ENCODE data around the gene CRACDL. TPM values are rescaled to one million over a fixed set of nuclear protein-coding genes. Genes with fewer than 3 reads are reported as not detected.

CRACDL gene
- total and polyA plus RNA-seq, 8 donors, result 3.6 to 11.0 (median 6.0) TPM

GRCh38 chr2:98870516-98871158 is 65.4 kb downstream of the CRACDL start:
- ATAC-seq, result no peak
- DNase-seq, result peak in 2 of 6 donors; percentile 20 to 50
- Histone ChIP-seq H3K4me1 (peaks cover 12 to 25% (median 22%) of the 10 kb centered on the region in 3 donors), H3K4me3 (no peak overlapping the region), H3K36me3 (no peaks in the 10 kb centered on the region), H3K27me3 (no peaks in the 10 kb centered on the region), H3K27ac (peak overlapping the region in 3 of 4 donors; percentile 49 to 83 (median 59)), H3K9me3 (no peaks in the 10 kb centered on the region)
- no peak for FAIRE-seq
- WGBS, 2 donors, result 82 to 83% methylated on average over 15 of the region's 15 CpGs
- intact Hi-C loops (cut with DNase I), result no loop called here
- no peak for TF ChIP-seq CTCF (IDR thresholded peaks at IDR 0.05)

GRCh38 chr2:98869870-98870269 is 66.2 kb downstream of the CRACDL start:
- intact Hi-C loops (cut with DNase I), result no loop called here
- DNase-seq, result peak; percentile 78 to 93 (median 90)
- no peaks in the 10 kb centered on the region for H3K27me3 ChIP-seq
- H3K4me3 ChIP-seq, result peak overlapping the region in 2 of 4 donors; percentile 29 to 42
- peak overlapping the region; percentile 82 to 93 (median 86) for H3K27ac ChIP-seq
- peak; percentile 85 to 91 (median 90) for ATAC-seq
- no peaks in the 10 kb centered on the region for H3K36me3 ChIP-seq
- H3K4me1 ChIP-seq, result peaks cover 12 to 25% (median 22%) of the 10 kb centered on the region in 3 donors
- H3K9me3 ChIP-seq, result no peaks in the 10 kb centered on the region
- FAIRE-seq, result no peak
- 10 to 12% methylated on average over 4 of the region's 4 CpGs for WGBS, 2 donors
- TF ChIP-seq CTCF (IDR thresholded peaks at IDR 0.05), result no peak

GRCh38 chr2:98869272-98869641 is 66.8 kb downstream of the CRACDL start:
- H3K36me3 ChIP-seq, result no peaks in the 10 kb centered on the region
- H3K9me3 ChIP-seq, result no peaks in the 10 kb centered on the region
- ATAC-seq (peak; percentile 83 to 90 (median 86)), FAIRE-seq (no peak), DNase-seq (peak; percentile 80 to 91 (median 87))
- H3K4me3 ChIP-seq, result peak overlapping the region in 2 of 4 donors; percentile 29 to 42
- TF ChIP-seq CTCF (IDR thresholded peaks at IDR 0.05), result no peak
- H3K27me3 ChIP-seq, result no peaks in the 10 kb centered on the region
- peak overlapping the region; percentile 82 to 93 (median 86) for H3K27ac ChIP-seq
- peaks cover 12 to 25% (median 22%) of the 10 kb centered on the region in 3 donors for H3K4me1 ChIP-seq
- 30 to 33% methylated on average over 10 of the region's 10 CpGs for WGBS, 2 donors
- intact Hi-C loops (cut with DNase I), result no loop called here

- no peak for DNase-seq
- ATAC-seq, result peak; percentile 19 to 31 (median 28)
- 54 to 61% methylated on average over 10 of the region's 10 CpGs for WGBS, 2 donors
- Histone ChIP-seq H3K36me3 (no peaks in the 10 kb centered on the region), H3K4me3 (peak overlapping the region in 2 of 4 donors; percentile 29 to 42), H3K27me3 (no peaks in the 10 kb centered on the region), H3K4me1 (peaks cover 12 to 25% (median 22%) of the 10 kb centered on the region in 3 donors), H3K27ac (peak overlapping the region; percentile 82 to 93 (median 86)), H3K9me3 (no peaks in the 10 kb centered on the region)
- TF ChIP-seq CTCF (IDR thresholded peaks at IDR 0.05), result no peak
- intact Hi-C loops (cut with DNase I), result no loop called here
- no peak for FAIRE-seq
Measured at GRCh38 chr2:98868548-98869271, 67.3 kb downstream of the CRACDL start.

Data from pancreas (tissue), 10 donors.